GM19395 (cell line): ENCODE results near the gene NRSN2.
"Not testable (repeated sequence)": the region's sequence is repeated elsewhere in the genome, so short reads cannot be mapped to it uniquely, and the experiment has no call there.

Experiments
- ATAC-seq: cut with Tn5 transposase; IDR thresholded peaks from one replicate; pipeline ENCODE4 v1.9.1; 2021; ENCODE audit warnings: mild to moderate bottlenecking, moderate library complexity; ENCODE audit not compliant: unreplicated experiment

NRSN2 gene

GRCh38 chr20:325045-325888 is 21.6 kb upstream of the NRSN2 start, which contains the start of gene SOX12:
Gene SOX12 (plus strand): TSS chr20:325552. CDS start chr20:325925, 373 bp downstream.
- ATAC-seq, result peak; percentile 75

- ATAC-seq, result peak; percentile 14
Observed at GRCh38 chr20:325889-326644, 20.8 kb upstream of the NRSN2 start.

- no peak for ATAC-seq
Observed at GRCh38 chr20:326645-327185, 20.2 kb upstream of the NRSN2 start.

GRCh38 chr20:327186-328026 is 19.5 kb upstream of the NRSN2 start:
- ATAC-seq, result no peak

- ATAC-seq, result no peak
Observed at GRCh38 chr20:328027-328974, 18.6 kb upstream of the NRSN2 start.

GRCh38 chr20:328975-329695 is 17.8 kb upstream of the NRSN2 start:
- ATAC-seq, result no peak

GRCh38 chr20:329851-330232 is 17.1 kb upstream of the NRSN2 start:
- no peak for ATAC-seq

GRCh38 chr20:330233-331149 is 16.4 kb upstream of the NRSN2 start:
- peak; percentile 39 for ATAC-seq

GRCh38 chr20:334578-334977 is 12.3 kb upstream of the NRSN2 start:
- no peak for ATAC-seq

- not testable (repeated sequence) for ATAC-seq
Observed at GRCh38 chr20:336040-336439, 10.9 kb upstream of the NRSN2 start.

- no peak for ATAC-seq
Observed at GRCh38 chr20:341682-342081, 5.2 kb upstream of the NRSN2 start.

- ATAC-seq, result no peak
Observed at GRCh38 chr20:343107-343506, 3.8 kb upstream of the NRSN2 start.

- ATAC-seq, result no peak
Observed at GRCh38 chr20:346033-346639, 775 bp upstream of the NRSN2 start.

GRCh38 chr20:347317-347639 is 367 bp downstream of the NRSN2 start:
- ATAC-seq, result peak; percentile 9

GRCh38 chr20:347640-348484 is 951 bp downstream of the NRSN2 start:
- ATAC-seq, result peak; percentile 79

- ATAC-seq, result no peak
Observed at GRCh38 chr20:348972-349841, 2.3 kb downstream of the NRSN2 start.
